ENCODE measurements around the gene INTS15. TPM values are rescaled to one million over a fixed set of nuclear protein-coding genes. Genes with fewer than 3 reads are reported as not detected.
A peak's percentile ranks its signal among the peaks of the same experiment; 100 is the strongest.

Gene INTS15
- total and polyA plus RNA-seq, 2 donors from 2014 or later: 16.9 to 26.7 TPM

GRCh38 chr7:6642861-6643640 is 53.2 kb downstream of the INTS15 start:
- Histone ChIP-seq H3K36me3 (ENCODE audit: control insufficient read depth in 2 of 3, insufficient read depth in 3 of 3, low read length in 3 of 3) (peaks cover 0 to 25% (median 17%) of the 10 kb centered on the region in 3 donors), H3K27ac (ENCODE audit: low read depth in 2 of 2, low read length in 2 of 2) (no peak overlapping the region), H3K9me3 (ENCODE audit: control insufficient read depth in 2 of 3, insufficient read depth in 1 of 3, low read length in 3 of 3) (no peaks in the 10 kb centered on the region), H3K4me3 (ENCODE audit: low read length in 3 of 3) (no peak overlapping the region), H3K27me3 (ENCODE audit: control insufficient read depth, insufficient read depth, low read length) (no peaks in the 10 kb centered on the region), H3K4me1 (ENCODE audit: control insufficient read depth in 2 of 3, insufficient read depth in 2 of 3, low read depth in 1 of 3, low read length in 3 of 3) (peaks cover 0 to 6% (median 0%) of the 10 kb centered on the region in 3 donors), H3K9ac (ENCODE audit: low read length in 3 of 3) (no peak overlapping the region)
- no peak for TF ChIP-seq CTCF (IDR thresholded peaks at IDR 0.05; ENCODE audit: borderline replicate concordance, extremely low read depth, insufficient read depth)
- FAIRE-seq: no peak
- intact Hi-C loops (cut with DNase I): no loop called here
- peak in 1 of 5 donors; percentile 25 for DNase-seq

- Histone ChIP-seq H3K9ac (ENCODE audit: low read length in 3 of 3) (no peak overlapping the region), H3K4me1 (ENCODE audit: control insufficient read depth in 2 of 3, insufficient read depth in 2 of 3, low read depth in 1 of 3, low read length in 3 of 3) (no peaks in the 10 kb centered on the region), H3K27me3 (ENCODE audit: control insufficient read depth, insufficient read depth, low read length) (no peaks in the 10 kb centered on the region), H3K27ac (ENCODE audit: low read depth in 2 of 2, low read length in 2 of 2) (no peak overlapping the region), H3K9me3 (ENCODE audit: control insufficient read depth in 2 of 3, insufficient read depth in 1 of 3, low read length in 3 of 3) (no peaks in the 10 kb centered on the region), H3K4me3 (ENCODE audit: low read length in 3 of 3) (no peak overlapping the region), H3K36me3 (ENCODE audit: control insufficient read depth in 2 of 3, insufficient read depth in 3 of 3, low read length in 3 of 3) (peaks cover 0 to 25% (median 17%) of the 10 kb centered on the region in 3 donors)
- intact Hi-C loops (cut with DNase I): no loop called here
- TF ChIP-seq CTCF (IDR thresholded peaks at IDR 0.05; ENCODE audit: borderline replicate concordance, extremely low read depth, insufficient read depth): no peak
- DNase-seq (no peak), FAIRE-seq (no peak)
Measured at GRCh38 chr7:6643915-6644625, 54.2 kb downstream of the INTS15 start.

GRCh38 chr7:6644728-6645127 is 54.9 kb downstream of the INTS15 start:
- Histone ChIP-seq H3K27ac (ENCODE audit: low read depth in 2 of 2, low read length in 2 of 2) (no peak overlapping the region), H3K36me3 (ENCODE audit: control insufficient read depth in 2 of 3, insufficient read depth in 3 of 3, low read length in 3 of 3) (peaks cover 0 to 21% (median 17%) of the 10 kb centered on the region in 3 donors), H3K9ac (ENCODE audit: low read length in 3 of 3) (no peak overlapping the region), H3K4me1 (ENCODE audit: control insufficient read depth in 2 of 3, insufficient read depth in 2 of 3, low read depth in 1 of 3, low read length in 3 of 3) (no peaks in the 10 kb centered on the region), H3K27me3 (ENCODE audit: control insufficient read depth, insufficient read depth, low read length) (no peaks in the 10 kb centered on the region), H3K9me3 (ENCODE audit: control insufficient read depth in 2 of 3, insufficient read depth in 1 of 3, low read length in 3 of 3) (no peaks in the 10 kb centered on the region), H3K4me3 (ENCODE audit: low read length in 3 of 3) (no peak overlapping the region)
- no peak for TF ChIP-seq CTCF (IDR thresholded peaks at IDR 0.05; ENCODE audit: borderline replicate concordance, extremely low read depth, insufficient read depth)
- FAIRE-seq: no peak
- intact Hi-C loops (cut with DNase I): no loop called here
- DNase-seq: peak in 1 of 5 donors; percentile 67
